ENCODE measurements around the gene ASTL.
"Not testable (repeated sequence)": the region's sequence is repeated elsewhere in the genome, so short reads cannot be mapped to it uniquely, and the experiment has no call there.

ASTL gene

DNA sequence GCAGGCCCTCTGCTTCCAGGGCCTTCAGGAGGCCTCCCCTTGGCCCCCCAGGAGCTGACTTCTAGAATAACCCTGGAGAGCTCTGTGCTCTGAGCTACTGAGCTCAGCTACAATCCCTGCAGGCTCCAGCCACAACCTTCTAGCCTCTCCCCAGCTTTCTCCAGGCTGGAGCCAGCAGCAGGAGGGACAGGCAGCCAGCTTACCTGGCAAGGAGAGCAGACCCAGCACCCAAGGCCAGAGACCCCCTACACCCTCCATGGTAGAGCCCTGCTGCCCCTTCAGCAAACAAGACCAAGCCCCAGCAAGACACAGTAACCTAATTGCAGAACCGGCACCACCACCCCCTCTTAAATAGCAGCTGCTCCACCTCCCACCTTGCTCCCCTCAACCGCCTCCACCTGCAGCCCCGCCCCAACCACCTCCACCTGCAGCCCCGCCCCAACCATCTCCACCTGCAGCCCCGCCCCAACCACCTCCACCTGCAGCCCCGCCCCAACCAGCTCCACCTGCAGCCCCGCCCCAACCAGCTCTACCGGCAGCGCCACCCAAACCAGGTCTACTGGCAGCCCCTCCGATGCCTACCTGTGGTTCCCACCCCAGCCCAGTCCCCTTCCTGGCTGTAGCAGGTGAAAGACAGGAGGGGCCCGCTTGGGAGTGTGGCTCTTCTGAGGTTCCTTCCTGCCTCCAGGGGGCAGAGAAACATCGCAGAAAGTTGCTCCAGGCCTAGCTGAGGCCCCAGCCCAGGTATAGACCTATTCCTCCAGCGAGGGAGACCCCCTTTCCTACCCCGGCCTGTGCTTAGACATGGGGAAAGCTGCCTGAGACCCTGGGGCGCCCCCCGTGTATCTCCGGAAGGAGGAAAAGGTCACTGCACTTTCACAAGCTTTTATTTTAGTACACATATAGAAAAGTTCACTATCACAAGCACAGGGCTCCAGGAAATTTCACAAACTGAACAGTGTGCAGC lies at the start of gene ASTL:
Gene ASTL, minus strand, starts transcription at position 324 of the 967 bp plus-strand sequence. Its CDS starts 66 bp downstream, at position 258.
- DNase-seq: no peak

DNA sequence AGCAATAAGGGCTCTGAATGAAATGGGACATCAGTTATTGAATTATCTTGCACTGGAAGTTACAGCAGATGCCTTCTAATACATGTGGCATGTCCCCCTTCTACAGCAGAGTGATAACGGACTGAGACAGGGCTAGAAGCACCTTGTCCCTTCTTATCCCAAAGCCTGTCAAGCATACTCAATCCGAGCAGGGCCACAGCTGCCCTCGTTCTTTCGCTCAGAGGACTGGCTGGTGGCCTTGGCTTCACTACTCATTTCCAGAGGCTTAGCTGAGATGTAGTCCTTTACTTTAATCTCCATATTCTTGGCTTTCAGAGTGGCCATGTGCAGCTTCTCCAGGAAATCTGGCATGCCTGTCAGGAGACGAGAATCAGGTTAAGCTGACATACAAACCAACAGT lies 48.3 kb upstream of the ASTL start:
- no peak for DNase-seq

DNA sequence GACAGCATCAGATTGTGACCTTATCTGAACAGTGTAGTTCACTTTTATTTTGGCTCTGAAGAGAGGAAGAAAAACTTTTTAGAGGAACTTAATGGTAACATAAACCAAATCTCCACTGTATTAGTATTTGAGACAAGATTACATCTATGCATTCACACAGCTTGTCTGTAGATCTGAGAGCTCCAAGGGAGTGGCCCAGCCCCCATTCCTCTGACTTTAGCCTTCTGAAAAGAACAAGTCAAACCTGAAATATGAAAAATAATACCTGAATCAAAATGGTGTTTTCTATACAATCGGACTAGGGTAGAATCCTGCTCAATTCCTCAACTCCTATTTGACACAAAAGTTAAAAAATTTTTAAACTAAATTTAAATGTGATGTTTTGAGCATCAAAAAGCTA lies 47.2 kb upstream of the ASTL start:
- no peak for DNase-seq

DNA sequence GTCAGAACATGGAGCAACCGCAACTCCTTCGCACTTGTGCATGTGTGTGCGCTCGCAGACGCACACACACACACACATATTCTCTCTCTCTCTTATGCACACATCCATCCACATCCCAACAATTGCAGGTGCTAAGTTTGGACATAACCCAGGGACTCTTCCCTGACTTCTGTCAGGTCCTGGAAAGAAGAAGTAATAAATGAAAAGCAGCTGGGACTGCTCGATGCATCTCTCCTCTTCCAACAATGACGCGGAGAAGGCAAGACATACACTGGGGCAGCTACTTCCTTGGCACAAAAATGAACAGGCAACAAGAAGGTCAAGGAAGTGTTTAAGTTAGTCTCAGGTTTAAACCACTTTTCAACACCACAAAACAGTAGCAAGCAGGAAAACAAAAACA lies 46.7 kb upstream of the ASTL start:
- no peak for DNase-seq

DNA sequence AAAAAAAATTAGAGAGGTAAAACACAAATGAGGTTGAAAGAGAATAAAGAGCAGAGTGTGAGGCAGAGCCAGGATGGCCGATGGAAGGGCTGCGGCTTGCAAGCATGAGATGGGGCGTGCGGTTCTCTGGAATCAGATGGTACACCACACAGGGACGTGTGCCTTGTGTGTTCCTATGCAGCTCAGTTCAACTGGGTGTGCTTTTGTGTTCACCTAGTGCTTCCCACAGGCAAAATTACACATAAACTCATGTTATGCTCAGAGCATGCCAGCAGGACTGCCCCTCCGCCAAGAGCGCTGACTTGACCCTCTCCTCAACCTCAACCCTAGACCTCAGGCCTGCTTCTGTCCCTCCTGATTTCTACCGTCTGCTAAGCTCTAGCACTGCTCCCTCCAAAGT lies 45.9 kb upstream of the ASTL start:
- no peak for DNase-seq

DNA sequence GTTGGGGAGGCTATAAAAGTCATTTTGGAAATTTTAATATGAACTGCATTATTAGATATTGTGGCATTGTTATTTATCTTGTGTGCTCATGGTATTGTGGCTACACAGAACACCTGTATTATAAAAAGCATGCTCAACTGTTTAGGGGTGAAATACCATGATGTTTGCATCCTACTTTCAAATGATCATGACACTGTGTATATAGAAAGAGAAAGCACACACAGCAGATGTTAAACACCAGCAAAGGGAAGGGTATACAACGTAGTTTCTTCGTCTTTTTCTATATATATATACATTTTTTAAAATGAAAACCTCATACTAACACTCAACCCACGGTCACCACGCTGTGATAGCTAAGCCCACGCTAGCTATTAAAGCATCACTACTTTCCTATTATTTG lies 43.2 kb upstream of the ASTL start:
- DNase-seq: no peak

DNA sequence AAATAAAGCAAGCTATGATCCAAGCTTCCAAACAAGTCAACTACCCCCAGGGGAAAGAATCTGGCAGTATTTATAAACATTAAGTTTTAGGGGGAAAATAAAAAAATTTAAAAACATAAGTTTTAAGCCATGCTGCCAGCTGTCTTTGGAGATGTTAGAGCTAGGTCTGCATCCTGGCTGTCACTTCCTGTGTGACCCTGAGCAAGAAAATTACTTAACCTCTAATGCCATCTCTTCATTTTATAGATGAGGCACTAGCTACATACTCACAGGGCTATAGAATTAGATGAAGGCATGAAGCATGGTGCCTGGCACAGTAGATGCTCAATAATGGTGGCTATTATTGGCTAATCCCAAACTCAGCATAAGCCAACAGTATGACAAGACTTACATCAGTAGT lies 42.2 kb upstream of the ASTL start:
- DNase-seq: no peak

DNA sequence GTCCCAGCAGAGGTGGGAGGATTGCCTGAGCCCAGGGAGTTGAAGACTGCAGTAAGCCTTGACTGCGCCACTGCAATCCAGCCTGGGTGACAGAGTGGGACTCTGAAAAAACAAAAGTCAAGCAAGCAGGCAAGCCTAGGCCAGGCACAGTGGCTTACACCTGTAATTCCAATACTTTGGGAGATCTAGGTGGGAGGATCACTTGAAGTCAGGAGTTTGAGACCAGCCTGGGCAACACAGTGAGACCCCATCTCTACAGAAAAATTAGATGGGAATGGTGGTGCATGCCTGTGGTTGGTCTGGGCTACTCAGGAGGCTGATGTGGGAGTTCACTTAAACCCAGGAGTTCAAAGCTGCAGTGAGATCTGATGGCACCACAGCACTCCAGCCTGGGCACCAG lies 41.7 kb upstream of the ASTL start:
- no peak for DNase-seq

DNA sequence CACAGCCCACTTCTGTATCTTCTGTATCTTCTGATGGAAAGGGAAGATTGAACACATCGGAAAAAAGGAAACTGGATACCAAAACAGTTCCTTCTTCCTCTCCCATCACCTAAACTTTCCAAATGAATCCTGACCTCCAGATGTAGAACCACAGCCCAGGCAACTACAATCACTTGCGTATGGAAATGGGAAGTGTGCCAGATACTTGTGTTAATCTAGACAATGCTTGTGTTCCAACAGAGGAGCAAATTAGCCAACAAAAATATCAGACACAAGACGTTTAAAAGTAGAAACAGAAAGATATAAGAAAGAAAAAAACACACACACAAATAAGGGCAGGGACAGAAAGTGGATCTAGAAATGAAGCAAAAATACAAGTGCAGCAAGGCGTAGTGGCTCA lies 38.4 kb upstream of the ASTL start:
- DNase-seq: no peak

DNA sequence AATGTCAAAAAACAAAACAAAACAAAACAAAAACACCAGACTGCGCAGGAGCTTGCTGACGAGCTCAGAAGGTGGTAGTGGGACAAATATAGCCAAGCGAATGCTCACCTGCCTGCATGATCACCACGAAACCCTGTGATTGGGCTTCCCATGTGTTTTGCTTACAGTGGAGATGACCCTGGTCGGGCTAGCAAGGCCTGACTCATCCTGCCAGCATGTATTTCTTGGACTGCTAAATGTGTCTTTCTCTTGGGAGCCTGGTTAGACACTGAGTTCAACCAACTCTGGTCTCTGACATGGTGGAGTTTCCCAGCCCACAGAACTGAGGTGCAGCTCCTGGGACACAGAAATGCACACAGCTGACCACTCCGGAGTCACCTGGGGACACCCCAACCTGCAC lies 37.6 kb upstream of the ASTL start:
- DNase-seq: no peak

DNA sequence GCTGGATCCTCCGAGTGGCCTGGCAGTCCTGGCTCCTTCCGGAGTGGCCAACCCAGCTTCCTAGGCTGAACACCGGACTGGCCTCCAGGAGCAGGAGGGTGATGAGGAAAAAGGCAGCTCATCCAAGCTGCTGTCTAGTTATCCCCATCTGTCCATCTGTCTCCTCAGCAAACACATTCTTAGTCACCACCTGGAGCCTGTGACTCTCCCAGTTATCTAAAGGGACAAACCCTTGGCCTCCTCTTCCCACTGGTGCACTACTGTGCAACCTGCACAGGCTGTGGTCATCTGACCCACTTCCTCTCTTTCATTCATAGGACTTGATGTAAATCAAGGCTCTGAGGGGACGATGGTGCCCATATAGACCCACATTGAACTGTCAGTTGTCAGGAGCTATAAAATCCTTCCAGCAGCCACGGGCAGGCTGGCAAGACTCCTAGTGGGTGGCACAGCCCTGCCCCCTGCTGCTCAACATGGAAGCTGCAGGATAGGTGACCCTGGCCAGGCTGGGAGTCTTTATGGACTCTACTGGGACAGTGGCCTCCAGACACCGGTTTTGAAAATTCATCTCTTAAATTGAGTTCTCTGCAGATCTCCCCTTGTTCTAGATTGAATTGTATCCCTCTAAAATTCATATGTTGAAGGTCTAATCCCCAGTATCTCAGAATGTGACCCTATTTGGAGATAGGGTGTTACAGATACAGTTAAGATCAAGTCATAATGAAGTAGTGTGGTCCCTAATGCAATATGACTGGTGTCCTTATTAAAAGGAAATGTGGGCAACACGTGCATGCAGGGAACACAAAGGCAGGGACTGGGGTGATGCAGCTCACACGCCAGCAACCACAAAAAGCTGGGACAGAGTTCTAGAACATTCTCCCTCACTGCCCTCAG lies 36.2 kb upstream of the ASTL start:
- no peak for DNase-seq

DNA sequence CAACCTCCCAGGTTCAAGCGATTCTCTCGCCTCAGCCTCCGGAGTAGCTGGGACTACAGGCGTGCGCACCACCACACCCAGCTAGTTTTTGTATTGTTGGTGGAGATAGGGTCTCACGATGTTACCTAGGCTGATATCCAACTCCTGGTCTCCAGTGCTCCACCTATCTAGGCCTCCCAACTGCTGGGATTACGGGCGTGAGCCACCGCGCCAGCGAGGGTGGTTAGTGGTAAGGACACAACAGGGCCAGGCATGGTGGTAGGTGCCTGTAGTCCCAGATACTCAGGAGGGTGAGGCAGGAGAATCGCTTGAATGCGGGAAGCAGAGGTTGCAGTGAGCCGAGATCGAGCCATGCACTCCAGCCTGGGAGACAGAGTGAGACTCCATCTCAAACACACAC lies 33.5 kb upstream of the ASTL start:
- DNase-seq: no peak

DNA sequence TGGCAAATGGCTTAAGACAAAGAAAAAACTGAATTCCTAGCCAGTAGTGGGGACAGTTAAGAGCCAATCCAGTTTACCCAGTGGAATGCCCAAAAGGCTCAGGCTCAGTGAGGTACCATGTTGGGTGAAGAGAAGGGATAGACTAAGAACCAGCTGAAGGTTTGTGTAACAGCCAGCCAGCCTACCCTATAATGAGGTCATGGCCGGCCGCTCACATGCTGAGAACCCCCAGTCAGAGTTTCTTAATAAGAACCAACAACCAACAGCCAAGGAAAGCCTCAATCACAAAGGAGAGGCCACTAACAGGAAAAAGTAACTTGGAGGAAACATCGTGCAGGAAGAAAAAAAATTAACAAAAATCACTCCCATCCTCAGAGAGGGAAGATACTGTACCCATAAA lies 32.3 kb upstream of the ASTL start:
- no peak for DNase-seq

DNA sequence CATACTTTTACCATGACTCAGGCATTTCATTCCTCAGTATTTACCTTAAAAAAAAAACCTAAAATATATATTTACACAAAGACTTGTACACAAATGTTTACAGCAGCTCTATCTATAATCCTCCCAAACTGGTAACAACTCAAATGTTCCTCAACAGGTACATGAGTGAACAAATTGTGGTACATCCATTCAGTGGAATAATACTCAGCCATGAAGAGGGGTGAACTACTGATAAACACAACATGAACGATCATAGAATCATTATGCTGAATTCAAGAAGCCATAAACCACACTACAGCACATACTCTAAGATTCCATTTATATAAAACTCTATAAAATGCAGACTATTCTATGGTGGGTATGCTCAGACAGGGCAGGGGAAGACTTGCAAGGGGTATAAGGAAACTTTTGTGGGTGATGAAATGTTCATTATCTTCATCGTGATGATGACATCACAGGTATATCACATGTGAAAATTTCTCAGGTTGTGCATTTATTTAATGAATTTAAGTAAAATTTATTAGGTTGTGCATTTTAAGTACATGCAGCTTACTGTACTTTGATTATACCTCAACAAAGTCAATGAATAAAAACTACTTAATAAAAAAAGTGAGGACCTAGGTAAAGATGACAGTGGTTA lies 31.7 kb upstream of the ASTL start:
- no peak for DNase-seq

DNA sequence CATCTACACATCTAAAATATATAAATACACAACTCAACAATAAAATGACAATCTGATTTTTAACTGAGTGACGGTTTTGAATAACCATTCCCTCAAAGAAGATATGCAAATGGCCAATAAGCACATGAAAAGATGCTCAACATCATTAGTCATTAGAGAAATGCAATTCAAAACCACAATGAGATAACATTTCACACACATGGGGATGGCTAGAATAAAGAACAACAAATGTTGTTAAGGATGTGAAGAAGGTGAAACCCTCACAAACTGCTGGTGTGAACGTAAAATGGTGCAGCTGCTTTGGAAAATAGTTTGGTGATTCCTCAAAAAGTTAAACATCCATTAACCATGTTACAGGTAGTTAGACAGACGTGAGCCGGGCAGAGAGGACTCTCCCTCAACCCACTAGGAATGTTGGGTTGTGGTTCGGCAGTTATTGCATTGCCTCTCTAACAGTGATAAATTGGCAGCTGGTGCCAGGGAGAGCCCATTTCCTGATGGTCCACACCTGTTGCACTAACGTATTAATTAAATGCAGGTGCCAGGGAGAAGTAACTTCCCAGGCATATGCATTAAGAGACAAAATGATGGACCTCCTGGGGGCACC lies 29.2 kb upstream of the ASTL start:
- no peak for DNase-seq

DNA sequence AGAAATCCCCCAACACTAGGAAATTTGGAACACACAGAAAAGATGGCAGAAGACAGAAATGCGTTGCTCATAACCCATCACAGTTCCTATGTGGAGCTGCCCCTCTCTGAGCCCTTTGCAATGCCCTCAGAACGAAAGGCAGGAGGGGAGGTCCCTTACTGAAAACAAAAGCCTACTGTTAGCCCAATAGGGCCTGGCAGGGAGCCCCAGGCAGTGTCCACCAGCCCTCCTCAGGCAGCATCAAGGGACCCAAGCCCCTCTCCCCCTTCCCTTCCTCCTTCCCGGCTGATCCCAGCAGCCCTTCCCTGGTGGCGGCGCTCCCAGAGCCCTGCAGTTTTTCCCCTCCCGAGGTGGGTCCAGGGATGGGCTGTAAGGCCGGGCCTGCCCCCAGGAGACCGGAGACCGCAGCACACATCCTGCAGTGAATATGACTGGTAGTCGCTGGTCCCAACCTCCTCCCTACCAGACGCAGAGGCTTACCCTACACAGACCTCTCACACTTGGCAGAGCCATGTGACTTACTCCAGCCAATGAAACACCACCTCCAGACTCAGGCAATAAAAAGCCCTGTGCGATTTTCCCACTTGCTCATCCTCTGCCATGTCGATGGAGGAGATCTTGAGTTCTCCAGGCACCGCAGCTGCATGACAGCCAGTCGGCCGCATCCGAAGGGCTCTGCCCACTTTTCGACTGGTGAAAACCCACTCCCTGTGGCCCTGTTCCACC lies 26.3 kb upstream of the ASTL start:
- no peak for DNase-seq

DNA sequence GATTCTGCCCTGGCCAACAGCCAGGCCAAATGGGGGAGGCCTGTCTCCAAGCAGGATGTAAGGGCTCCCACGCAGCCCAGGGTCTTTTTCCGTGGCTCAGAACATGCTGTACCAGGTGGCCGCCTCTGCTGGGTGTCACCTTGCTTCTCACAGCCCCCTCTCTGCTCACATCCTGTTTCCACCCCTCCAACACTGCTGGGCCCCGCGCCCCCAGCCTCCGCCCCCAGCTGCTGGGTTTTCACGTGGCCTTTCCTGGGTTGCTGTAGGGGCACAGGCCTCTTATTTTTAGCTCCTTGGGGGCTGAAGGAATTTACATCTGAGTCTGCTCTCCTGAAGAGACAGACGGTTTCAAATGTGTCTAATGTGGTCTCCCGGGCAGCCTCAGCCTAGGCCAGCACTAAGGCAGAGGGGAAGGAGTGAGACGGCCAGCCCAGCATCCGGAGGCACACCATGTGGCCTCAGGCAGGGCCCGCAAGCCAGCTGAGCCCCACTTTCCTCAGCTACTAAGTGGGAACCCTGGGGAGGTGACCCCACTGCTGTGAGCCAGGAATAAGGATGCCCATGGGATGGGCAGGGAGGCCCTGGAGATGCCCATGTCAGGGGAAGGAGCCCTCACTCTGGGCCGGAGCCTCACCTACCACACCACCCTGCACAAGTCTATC lies 25.6 kb upstream of the ASTL start:
- no peak for DNase-seq

DNA sequence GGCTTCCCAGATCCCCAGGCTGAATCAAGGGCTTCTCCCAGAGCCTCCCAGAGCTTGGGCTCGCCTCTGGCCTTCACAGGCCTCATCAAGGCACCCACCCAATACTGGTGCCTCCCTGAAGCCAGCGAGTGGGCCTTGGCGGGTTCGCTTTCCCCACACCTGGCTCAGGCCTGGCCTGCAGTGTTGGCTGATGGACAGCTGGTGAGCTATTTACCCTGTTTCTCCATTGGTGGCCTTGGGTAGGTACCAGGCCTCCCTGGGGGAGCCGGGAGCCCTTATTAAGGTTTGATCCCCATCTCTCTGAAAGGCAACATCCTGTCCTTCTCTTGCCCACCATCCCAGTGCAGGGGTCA lies 25.1 kb upstream of the ASTL start:
- no peak for DNase-seq

DNA sequence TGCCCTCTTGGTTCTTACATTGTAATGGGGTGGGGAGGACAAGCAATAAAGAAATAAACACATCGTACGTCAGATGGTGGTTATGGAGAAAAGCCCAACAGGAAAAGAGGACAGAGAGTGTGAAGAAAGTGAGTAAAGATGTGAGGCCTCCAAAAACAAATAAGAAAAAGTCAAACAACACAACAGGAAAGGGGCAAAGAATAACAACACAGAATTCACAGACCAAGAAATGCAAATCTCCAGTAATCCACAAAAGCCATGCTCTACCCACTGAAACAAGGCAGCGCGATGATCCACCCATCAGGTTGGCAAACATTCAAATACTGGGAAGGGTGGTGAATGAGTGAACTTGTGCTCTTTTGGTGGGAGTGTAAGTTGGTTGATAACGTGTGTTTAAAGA lies 23.6 kb upstream of the ASTL start:
- no peak for DNase-seq

DNA sequence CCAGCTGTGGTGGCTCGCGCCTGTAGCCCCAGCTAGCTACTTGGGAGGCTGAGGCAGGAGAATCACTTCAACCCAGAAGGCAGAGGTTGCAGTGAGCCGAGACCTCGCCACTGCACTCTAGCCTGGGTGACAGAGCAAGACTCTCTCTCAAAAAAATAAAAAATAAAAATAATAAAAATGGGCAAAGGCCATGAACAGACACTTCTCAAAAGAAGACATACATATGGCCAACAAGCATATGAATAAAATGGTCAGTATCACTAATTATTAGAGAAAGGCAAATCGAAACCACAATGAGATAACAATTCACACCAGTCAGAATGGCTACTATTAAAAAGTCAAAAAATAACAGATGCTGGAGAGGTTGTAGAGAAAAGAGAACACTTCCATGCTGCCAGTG lies 22.1 kb upstream of the ASTL start:
- DNase-seq: not testable (repeated sequence)

DNA sequence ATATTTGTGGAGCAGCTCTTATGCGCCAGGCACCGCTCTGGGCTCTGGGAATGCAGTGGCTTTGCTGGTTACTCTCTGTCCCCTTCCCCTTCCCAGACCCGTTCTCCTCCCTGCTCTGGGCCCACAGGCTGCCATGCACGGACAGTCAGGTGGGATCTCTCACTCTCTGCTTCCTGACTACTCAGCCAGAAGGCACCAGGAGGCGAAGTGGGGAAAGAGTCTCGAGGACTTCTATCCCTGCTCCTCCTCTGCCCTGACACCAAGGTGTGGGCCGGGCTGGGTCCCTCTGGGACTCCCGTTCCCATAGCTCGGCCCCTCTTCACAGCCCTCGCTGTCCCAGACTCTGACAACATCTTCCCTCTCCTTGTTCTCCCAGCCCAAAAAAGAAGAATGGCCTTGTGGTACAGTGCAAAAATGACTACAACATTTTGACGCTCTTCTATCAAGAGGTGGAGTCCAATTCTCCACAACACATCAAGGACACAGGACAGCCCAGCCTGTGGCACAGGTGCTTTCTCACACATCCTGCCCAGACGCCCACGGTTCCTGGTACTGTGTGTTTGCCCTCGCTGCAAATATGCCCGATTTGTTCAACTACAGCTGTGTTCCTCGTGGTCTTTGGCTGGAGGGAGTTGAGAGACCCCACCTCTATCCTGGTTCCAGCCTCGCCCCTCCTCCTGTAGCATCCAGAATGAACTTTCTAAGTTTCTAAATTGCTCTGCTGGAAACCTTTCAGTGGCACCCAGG lies 21.0 kb upstream of the ASTL start:
- DNase-seq: no peak
